ENCODE measurements around the gene MICB. TPM values are rescaled to one million over a fixed set of nuclear protein-coding genes. Genes with fewer than 3 reads are reported as not detected.
A peak's percentile ranks its signal among the peaks of the same experiment; 100 is the strongest.

Gene MICB
- total RNA-seq, 2 experiments from 2014 or later, result 21.4 to 22.6 TPM

DNA sequence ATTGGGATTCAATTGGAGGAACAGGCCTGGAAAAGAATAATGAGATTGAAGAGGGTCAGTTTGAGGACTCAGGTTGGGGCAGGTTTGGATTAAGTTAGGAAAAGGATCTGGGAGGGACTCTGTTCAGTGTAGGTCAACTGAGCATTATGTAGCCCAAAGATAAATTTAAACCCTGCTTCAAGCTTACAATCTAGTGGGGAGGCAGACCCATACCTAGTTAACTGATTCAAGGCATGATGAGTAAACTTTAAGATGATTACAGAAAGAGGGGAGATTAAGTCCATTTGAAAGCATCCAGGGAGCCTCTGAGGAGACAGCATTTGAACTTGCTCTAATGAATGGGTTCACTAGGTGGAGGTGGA is 62.7 kb downstream of the MICB start:
- CTCF ChIA-PET, result interaction anchor here (0.6 to 22.5 kb wide), 4 partner anchors 10 to 522 kb away, joined by 3 to 442 read pairs (median 9); partner anchors contain the start of genes LST1, LTB, NFKBIL1 and TNF
- peaks cover 85% of the 10 kb centered on the region for H3K4me1 Mint-ChIP-seq (ENCODE audit: low read depth)
- intact Hi-C loops (cut with micrococcal nuclease), result loop anchor here (1.0 kb wide), 1 partner anchor 8 kb away; no protein-coding TSS in a partner anchor
- H3K27me3 Mint-ChIP-seq (ENCODE audit: low read depth), result no peaks in the 10 kb centered on the region
- peak overlapping the region; percentile 92 for H3K27ac Mint-ChIP-seq
- peaks cover 36% of the 10 kb centered on the region for H3K36me3 Mint-ChIP-seq (ENCODE audit: low read depth)
- H3K4me3 Mint-ChIP-seq, result peak overlapping the region; percentile 60
- H3K9me3 Mint-ChIP-seq, result no peaks in the 10 kb centered on the region
- no peak for DNase-seq

Other genes with a start within 250 kb of the MICB start
- 1,000 to 10,000 TPM; 1,018 to 1,049 TPM for gene HLA-C, start 226.1 kb upstream of the MICB start, total RNA-seq
- gene HLA-B, start 141.0 kb upstream of the MICB start, total RNA-seq, result 1,000 to 10,000 TPM; 3,225 to 3,295 TPM
- gene MICA, start 94.5 kb upstream of the MICB start, total RNA-seq, result 10 to 100 TPM; 10.2 to 10.4 TPM
- gene MCCD1, start 30.8 kb downstream of the MICB start, total RNA-seq, result not detected
- gene DDX39B, start 43.9 kb downstream of the MICB start, total RNA-seq, result 100 to 1,000 TPM; 600 to 624 TPM
- gene ATP6V1G2, start 48.5 kb downstream of the MICB start, total RNA-seq, result 1 to 10 TPM; 1.2 to 1.4 TPM
- 10 to 100 TPM; 20.4 to 20.6 TPM for gene NFKBIL1, start 49.5 kb downstream of the MICB start, total RNA-seq
- 100 to 1,000 TPM; 165 to 173 TPM for gene LTA, start 74.1 kb downstream of the MICB start, total RNA-seq
- 10 to 100 TPM; 31.6 to 33.2 TPM for gene TNF, start 77.4 kb downstream of the MICB start, total RNA-seq
- gene LTB, start 84.3 kb downstream of the MICB start, total RNA-seq, result 10 to 100 TPM; 50.5 to 52.3 TPM
- gene LST1, start 88.1 kb downstream of the MICB start, total RNA-seq, result 10 to 100 TPM; 11.5 to 12.5 TPM
- 1 to 10 TPM; 2.8 TPM for gene NCR3, start 94.9 kb downstream of the MICB start, total RNA-seq
- 100 to 1,000 TPM; 120 to 129 TPM for gene AIF1, start 117.1 kb downstream of the MICB start, total RNA-seq
- 100 to 1,000 TPM; 283 to 304 TPM for gene PRRC2A, start 122.6 kb downstream of the MICB start, total RNA-seq
- 100 to 1,000 TPM; 286 to 295 TPM for gene BAG6, start 154.5 kb downstream of the MICB start, total RNA-seq
- gene APOM, start 157.7 kb downstream of the MICB start, total RNA-seq, result 1 to 10 TPM; 2.6 to 3.7 TPM
- gene C6orf47, start 162.6 kb downstream of the MICB start, total RNA-seq, result 1 to 10 TPM; 8.8 to 9.0 TPM
- 10 to 100 TPM; 31.2 to 32.4 TPM for gene GPANK1, start 166.9 kb downstream of the MICB start, total RNA-seq
- gene CSNK2B, start 167.9 kb downstream of the MICB start, total RNA-seq, result 100 to 1,000 TPM; 215 to 219 TPM
- 1 to 10 TPM; 6.4 to 6.5 TPM for gene LY6G5B, start 171.8 kb downstream of the MICB start, total RNA-seq
- gene LY6G5C, start 182.9 kb downstream of the MICB start, total RNA-seq, result 1 to 10 TPM in 1 of 2 experiments, under 1 TPM in 1; 0.93 to 1.4 TPM
- 10 to 100 TPM; 19.9 to 22.5 TPM for gene ABHD16A, start 205.2 kb downstream of the MICB start, total RNA-seq
- gene LY6G6F, start 208.7 kb downstream of the MICB start, total RNA-seq, result not detected
- gene LY6G6D, start 217.2 kb downstream of the MICB start, total RNA-seq, result not detected
- gene LY6G6C, start 223.6 kb downstream of the MICB start, total RNA-seq, result not detected
- gene MPIG6B, start 225.2 kb downstream of the MICB start, total RNA-seq, result under 1 TPM in 1 of 2 experiments, not detected in 1; 0.49 TPM
- 10 to 100 TPM in 1 of 2 experiments, 1 to 10 TPM in 1; 8.5 to 11.3 TPM for gene DDAH2, start 231.2 kb downstream of the MICB start, total RNA-seq
- gene CLIC1, start 238.4 kb downstream of the MICB start, total RNA-seq, result 100 to 1,000 TPM; 348 to 353 TPM
- 100 to 1,000 TPM; 101 to 105 TPM for gene MSH5, start 241.9 kb downstream of the MICB start, total RNA-seq

All from activated naive CD4-positive, alpha-beta T cell treated with anti-CD3 and anti-CD28 coated beads for 36 hours (primary cell).